Prostate gland (tissue), 2 donors: Measurements from ENCODE around the gene FAM120B.

ENCODE experiments used
- POLR2A ChIP-seq: fragments of 450-650 bp; IDR thresholded peaks from one replicate; pipeline ENCODE4 v1.6.1; 2016; ENCODE audit warnings: antibody characterized with exemption, mild to moderate bottlenecking
- POLR2AphosphoS5 ChIP-seq: sonication (generic); formaldehyde crosslinking; IDR thresholded peaks from one replicate; pipeline ENCODE4 v1.6.1; 2017; ENCODE audit warnings: antibody characterized with exemption
- TF ChIP-seq, protein P1 (sequence below), 4 experiments: fragments of 200-600 bp in 2 of 4; fragments of 450-650 bp in 2 of 4; sonication (generic) in 2 of 4; IDR thresholded peaks; 1 replicate in 3 of 4; 2 replicates in 1 of 4; pipeline ENCODE4 v1.5.1; 2016 to 2019; ENCODE audit warnings: antibody characterized with exemption in 4 of 4, mild to moderate bottlenecking in 2 of 4, moderate library complexity in 2 of 4

DNA sequence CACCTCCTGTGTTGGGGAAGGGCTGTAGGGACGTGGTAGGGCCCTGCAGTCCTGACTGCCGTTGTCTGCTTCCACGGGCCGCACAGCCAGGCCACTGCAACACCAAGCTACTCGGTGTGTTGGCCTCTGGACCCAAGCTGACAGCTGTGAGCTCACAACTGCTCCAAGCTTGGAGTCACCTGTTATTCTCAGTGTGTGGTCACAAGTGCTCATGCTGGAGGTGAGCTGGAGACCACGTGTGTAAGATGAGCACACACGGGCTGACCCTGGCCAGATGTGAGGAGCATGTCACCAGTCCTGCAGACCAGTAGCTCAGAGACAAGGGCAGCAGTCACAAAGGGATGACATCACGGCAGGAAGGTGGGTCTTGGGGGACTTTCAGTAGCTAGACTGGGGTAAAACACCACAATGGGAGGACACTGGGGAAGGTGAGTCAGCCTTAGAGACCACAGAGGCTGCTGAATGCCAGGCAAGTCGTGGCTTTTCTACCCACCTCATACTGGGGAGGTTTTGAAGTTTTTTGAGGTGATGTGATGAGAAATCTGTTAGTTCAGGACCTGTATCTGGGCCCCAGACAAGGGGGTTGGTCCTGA lies 87.3 kb downstream of the FAM120B start:
- TF ChIP-seq, protein P1, sequence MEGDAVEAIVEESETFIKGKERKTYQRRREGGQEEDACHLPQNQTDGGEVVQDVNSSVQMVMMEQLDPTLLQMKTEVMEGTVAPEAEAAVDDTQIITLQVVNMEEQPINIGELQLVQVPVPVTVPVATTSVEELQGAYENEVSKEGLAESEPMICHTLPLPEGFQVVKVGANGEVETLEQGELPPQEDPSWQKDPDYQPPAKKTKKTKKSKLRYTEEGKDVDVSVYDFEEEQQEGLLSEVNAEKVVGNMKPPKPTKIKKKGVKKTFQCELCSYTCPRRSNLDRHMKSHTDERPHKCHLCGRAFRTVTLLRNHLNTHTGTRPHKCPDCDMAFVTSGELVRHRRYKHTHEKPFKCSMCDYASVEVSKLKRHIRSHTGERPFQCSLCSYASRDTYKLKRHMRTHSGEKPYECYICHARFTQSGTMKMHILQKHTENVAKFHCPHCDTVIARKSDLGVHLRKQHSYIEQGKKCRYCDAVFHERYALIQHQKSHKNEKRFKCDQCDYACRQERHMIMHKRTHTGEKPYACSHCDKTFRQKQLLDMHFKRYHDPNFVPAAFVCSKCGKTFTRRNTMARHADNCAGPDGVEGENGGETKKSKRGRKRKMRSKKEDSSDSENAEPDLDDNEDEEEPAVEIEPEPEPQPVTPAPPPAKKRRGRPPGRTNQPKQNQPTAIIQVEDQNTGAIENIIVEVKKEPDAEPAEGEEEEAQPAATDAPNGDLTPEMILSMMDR (IDR thresholded peaks at IDR 0.05): no peak
- TF ChIP-seq POLR2AphosphoS5 (no peak), POLR2A (no peak)
